Retina (tissue), 1 donor: ENCODE data around the gene JAG1.

Source experiments
- DNase-seq: peaks from one replicate; pipeline ENCODE4 v3.0.0-alpha.2; 2016

The JAG1 gene

DNA sequence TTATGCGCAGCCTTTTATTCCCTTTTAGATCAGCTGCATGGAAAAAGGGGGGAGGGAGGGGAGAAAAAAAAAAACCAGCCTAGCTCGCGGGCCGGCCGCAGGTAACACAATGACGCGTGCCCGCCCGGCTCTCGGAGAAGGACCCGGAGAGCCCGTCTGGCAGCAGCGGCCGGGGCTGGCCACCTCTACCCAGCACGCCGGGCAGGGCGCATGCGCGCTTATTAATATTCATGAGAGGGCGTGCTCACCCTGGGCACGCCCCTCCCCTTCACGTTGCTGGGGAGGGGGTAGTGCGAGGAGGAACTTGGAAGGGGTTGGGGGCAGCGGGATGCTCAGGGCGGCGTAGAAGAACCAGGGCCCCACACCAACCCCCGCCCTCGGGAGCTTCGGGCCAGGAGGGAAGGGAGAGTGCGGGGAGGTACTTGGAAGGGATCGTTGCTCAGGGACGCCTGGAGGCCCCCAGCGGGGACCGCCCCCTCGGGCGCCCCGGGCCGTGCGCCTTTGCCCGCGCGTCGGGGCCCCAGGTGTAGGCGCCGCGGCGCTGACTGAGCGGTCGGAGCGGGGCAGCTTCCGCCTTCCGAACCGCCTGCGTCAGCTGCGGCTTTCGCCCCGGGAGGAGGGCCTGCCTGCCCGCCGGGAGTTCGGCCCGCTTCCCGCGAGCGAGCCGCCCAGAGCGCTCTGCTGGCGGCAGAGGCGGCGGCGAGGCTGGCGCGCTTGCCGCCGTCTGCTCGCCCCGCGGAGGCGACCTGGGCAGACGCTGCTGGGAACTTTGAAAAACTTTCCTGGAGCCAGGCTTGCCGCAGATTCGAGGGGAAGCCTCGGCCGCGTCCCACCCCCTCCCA lies at the start of gene JAG1:
Gene JAG1, minus strand, starts transcription at position 158 of the 842 bp plus-strand sequence. CDS start 469 bp downstream, outside the sequence.
- peak; percentile 97 for DNase-seq

DNA sequence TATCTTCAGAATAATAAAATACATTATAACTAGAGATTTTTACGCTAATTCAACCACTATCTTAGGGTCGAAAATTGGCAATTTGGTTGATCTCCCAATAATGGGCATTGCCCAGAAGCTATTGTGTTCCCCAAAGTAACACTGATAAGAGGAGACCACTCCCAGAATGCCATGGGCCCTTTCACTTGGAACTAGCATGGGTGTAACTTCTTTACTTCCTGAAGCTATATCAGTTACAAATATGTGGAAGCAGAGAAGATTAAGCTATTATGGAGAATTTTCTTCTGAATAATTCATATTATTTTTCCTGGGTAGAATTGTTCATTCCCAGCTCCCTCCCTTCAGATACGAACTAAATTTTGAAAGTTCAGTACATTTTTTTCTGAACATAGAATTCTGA lies 48.2 kb upstream of the JAG1 start:
- no peak for DNase-seq

DNA sequence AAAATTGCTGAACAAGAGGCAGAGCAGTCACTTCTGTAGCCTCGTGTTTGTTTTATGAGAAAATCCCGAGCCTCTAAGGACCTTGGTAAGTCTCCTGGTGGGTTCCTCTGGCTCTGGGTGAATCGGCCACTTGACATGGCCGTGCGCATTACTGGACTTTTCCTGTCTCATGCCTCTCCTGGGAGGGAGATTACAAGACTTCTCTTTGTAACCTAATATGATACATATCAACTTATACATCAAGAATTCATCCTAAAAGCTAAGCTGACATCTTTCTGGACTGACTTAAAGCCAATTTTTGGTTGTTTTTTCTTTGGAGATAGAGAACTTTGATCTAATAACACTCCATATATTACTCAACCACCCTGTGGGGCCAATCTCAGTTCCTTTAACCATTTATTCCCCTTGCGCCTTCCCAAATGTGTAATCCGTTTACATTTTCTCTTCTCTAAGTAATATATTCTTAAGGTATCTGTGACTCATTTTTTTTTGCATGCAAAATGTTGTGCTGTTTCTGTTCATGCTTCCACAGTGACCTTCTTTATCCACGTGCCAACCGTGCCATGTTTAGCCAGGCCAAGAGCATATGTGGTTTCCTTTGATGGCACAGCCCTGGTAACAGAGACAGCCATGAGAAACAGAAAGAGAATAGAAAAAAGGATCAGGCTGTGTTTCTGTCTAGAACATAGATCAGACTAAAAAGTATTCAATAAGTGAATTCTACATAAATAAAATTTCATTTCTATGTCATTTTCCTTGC lies 47.5 kb upstream of the JAG1 start:
- no peak for DNase-seq

DNA sequence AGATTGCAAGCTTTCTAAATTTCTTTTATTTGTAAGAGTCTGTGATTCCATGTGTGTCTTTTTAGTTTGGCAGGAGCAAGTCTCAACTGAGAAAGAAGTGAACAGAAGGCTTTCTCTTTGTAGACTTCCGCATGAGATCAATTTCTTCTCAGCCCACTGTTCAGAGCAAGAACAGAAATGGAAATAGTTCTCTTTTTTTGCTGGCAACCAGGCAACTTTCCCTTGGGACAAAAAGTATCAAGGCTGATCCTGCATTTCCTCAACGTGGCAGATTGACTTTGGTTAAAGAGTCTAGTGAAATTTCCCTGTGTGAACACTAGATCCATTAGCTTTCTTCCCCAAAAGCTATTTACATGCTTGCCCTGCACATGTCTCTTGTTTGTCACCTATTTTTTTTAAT lies 46.8 kb upstream of the JAG1 start:
- DNase-seq, result no peak

DNA sequence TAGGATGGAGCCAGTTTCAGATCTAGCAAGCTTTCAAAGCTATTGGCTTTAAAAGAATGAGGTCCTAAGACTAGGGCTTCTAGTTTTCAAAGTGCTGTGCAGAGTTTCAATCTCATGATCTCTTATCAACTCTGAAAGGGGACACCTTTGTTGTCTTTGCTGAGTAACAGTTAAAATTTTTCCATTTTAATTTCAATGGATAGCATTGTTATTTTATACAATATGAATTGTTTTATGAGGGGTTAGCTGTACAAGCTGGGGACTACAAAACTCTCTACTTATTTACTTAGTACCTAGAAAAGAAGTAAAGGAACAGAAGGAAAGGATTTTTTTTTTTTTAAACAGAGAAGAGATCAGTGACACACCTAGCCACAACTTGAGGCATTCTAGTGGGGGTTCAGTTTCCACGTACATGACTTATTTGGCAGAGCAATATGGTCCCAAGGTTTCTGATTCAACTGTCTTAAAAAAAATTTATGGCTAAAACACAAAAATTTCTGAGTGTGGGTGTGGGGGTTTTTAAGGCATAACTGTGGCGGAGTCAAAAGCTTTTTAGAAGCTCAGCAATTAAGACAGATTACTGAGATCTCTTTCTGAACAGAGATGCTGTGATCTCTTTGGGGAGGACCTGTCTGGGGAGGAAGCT lies 46.1 kb upstream of the JAG1 start:
- no peak for DNase-seq

DNA sequence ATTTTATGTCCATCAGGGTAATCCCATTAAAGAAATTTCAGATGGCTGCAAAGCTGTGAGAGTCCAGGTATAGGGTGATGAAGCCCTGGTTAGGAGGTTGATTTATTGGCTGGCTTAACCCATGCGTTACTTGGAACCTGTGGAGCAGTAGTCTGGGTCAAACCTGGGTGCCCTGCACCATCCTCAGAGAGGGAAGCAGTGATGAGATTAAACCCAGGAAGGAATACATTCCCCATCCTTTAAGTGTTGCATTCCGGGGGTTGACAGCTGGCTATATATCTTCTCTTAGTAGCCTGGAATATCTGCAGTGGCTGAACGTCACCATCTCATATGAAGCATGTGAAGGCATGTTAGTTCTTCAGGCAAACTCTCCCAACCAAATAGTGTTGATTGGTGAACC lies 44.9 kb upstream of the JAG1 start:
- DNase-seq, result no peak

DNA sequence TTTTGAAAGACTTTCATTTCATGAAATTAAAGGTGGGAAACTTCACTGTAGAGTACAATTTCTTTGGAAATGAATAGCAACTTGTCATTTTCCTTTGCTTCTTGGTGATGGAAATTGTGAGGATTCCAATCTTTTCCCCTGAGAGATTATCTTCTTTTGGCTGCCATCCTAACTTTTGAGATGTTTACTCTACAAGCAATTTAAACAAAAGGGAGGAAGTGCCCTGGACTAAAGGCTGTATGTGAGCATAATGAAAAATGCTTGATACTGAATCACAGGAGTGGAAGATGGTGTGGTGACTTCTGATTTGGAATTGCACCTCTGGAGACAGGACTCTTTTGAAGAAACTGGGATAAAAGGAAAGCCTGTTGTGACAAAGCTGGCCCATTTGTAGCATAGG lies 43.1 kb upstream of the JAG1 start:
- DNase-seq, result no peak

DNA sequence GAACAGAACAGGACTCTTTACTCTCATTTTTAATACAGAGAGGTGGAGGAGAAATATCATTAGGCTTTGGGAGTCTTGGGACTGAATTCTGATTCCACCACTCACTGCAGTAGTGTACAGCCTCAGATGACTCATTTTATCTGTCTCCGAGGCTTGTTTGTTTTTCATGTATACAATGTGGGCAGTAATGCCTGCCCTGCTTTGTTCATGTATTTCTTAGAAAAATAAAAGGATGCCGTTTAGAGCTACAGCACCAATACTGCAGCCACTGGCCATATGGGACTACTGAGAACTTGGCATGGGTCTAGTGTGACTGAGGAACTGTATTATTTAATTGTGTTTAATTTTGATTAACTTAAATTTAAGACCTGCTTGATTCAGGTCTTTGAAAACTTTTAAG lies 41.2 kb upstream of the JAG1 start:
- DNase-seq, result no peak

DNA sequence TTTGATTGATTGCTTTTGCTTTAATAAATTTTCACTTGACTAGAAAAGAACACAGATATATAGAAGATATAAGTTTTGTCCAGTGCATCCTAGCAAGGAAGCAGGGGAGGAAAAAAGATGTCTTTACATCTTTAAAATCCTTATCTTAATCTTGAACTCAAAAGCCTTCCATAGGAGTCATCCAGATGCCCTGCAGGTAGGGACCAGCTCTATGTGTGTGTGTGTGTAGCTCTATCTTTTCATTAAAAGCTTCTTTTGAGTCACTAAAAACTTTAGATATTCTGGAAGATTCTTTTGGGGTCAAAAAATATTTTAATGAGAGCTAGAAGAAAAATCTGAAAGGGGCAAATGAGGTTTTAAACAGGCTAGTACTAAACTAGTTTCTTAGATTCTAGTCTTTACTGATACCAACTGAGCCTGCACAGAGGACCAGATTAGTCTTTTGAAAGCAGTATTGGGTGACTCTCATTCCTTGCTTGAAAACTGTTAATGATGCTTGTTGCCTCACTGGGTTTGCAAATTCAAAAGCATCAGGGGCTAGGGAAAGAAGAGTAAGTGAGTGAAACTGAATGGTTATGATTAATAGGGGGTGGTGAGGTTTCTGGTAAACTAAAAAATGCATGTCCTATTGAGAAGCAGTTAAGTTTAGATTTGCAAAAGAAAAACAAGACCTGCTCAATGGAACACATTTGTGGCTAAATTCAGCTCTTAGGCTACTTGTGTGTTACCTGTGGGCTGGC lies 40.6 kb upstream of the JAG1 start:
- DNase-seq, result no peak

DNA sequence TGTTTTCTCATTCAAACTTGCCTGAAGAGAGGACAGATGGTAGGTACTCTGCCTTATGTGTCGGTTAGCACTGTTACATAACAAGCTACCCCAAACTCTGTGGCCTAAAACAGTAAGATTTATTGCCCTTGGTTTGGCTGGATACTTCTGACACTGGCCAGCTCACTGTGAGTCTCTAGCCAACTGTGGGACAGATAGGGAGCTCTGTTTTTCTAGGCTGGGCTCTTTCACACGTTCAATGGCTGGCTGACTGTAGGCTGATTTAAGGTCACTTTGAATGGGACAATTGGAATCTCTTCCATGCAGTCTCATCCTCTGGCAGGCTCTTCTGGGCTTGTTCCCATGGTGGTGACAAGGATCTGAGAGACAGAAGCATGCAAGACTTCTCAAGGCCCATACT lies 39.4 kb upstream of the JAG1 start:
- no peak for DNase-seq

DNA sequence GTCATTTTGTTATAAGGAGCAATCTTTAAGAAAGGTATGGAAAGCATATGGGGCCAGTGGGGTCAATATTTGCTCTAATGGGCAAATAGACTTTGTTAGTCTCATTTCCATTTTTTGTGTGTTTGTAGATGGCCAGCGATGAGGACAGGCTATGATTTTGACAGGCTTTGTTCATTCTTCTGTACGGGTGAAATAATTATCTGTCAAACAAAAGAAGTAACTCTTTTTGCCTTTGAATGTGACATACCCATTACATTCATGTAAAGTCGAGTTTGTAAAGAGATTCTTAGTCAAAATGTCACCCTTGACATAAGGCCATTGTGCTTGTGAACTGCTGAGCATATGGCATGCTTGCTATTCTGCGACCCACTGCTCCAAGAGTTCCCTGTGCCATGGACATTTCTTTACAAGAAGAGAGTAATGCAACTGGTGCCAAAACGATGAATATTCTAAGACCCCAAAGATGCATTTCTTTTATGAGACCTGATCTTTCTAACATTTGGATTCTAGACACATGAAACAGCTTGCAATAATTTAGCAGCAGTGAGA lies 38.2 kb upstream of the JAG1 start:
- no peak for DNase-seq

DNA sequence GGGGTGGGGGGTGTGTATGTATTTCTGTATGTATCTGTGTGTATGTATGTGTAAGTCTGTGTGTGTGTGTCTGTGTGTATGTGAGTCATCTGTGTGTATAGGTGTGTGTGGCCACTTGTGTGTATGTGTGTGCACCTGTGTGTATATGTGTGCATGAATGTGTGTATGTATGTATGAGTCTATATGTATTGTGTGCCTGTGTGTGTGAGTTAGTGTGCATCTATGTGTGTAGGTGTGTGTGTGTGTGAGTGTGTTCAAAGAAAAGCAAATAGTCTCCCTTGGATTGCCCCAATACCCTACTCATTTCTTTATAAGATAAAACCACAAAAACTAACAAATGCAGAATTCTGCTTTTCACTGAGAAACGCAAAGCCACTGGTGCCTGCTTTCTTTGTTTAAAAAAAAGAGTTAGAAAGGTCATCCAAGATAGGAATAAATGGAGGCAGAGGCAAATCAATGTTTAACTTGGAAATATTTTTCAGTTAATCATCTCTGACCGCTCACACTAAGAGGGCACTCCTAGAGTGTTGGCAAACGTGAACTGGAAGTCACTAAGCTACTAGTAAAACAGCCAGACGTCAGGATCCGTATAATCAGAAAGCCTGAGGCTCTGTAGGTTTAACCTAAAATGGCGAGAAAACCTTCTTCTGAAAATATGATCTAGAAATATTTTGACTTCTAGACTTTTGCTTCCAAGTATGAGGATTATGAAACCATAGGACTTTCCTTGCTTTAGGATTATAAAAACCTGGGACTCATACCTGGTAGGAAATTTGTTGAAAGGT lies 37.4 kb upstream of the JAG1 start:
- no peak for DNase-seq

DNA sequence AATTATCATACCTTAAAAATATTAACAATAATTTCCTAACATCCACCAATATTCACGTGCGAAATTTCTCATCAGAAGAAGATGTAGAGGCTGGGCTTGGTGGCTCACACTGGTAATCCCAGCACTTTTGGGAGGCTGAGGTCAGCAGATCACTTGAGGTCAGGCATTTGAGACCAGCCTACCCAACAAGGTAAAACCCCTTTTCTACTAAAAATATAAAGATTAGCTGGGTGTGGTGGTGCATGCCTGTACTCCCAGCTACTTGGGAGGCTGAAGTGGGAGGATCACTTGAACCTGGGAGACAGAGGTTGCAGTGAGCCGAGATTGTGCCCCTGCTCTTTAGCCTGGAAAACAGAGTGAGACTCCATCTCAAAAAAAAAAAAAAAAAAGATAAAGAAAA lies 36.1 kb upstream of the JAG1 start:
- DNase-seq, result no peak

DNA sequence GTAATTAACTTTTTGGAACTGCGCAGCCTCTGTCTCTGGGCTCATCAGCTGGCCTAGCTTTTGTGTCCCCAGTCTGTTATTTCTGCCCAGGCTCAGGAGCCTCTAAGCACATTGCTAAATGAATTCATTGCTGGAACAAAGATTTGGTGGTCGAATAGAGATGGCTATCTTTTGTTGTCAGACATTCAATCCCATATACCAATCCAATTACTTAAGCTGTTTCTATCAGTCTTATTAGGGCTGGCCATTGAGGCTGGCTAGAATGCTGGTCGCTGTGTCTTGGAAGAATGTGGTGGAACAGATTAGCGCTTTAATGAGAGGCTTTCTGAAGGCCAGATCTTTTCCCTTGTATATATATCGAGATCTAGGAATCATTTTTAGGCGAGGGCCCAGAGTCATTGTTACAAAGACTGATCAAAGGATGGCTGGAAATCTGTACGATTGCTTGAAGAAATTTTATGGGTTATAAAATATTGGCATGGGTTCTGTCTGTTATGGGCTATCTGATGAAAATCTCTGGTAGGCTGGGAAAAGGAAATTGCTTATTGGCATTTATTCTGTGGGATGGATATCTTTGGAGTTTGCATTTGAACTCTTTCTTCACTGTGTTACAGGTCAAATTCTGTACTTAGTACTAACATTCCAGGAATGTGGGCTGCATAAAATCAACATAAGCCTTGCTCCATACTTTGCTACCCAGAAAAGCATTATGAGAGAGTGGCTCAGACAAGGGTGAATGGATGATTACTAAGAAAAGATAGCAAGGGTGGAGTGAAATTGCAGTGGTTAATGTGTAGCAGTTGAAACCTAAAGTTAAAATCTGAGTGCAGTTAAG lies 34.8 kb upstream of the JAG1 start:
- DNase-seq, result peak; percentile 23

DNA sequence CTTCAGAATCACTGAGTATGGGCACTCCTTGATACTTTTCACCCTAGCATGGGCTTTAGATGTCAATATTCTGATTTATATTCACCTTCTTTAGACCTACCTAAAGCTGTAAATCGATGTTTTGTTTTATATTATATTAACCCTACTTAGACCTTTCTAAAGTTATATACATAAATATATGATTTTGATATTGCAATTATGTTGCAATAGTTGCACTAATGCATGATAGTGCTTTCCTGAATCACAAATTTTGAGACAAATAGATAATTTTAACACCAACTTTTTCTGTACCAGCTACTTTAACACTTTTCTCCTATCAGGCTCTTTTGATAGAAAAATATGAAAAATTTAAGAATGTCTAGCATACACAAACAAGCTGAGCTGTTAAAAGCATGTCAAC lies 34.0 kb upstream of the JAG1 start:
- DNase-seq, result no peak

DNA sequence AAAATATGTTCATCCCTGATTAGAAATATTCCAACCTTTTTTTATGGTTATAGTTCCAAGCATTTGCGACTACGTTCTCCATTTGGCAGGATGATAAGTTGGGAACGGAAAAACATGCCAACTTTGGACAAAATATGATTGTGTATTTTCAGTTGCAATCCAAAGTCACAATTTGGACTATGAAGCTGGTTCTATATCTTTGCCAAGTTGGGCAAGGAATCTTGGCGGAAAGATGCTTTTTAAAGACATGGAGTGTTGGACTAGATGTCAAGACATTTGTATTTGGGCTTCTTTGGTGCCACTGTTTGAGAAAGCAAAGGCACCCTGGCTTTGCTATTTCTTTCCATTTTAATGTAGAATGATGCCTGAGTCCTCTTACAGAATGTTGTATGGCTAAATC lies 33.3 kb upstream of the JAG1 start:
- DNase-seq, result no peak

DNA sequence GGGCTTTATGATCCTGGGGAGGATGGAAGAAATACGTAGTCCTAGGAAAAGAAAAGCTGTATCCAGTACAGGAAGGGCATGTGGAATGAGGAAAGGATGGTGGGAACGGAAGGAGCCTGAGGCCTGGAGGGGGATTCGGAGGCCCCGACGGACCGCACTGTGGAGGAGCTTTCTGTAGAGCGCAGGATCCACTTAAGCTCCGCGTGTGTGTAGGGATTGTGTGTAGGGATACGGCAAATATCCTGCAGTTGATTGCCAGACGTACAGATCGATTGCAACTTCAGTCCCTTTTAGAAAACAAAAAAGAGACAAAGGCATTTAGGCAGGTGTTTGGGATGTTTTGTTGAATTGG lies 32.6 kb upstream of the JAG1 start:
- DNase-seq, result no peak

DNA sequence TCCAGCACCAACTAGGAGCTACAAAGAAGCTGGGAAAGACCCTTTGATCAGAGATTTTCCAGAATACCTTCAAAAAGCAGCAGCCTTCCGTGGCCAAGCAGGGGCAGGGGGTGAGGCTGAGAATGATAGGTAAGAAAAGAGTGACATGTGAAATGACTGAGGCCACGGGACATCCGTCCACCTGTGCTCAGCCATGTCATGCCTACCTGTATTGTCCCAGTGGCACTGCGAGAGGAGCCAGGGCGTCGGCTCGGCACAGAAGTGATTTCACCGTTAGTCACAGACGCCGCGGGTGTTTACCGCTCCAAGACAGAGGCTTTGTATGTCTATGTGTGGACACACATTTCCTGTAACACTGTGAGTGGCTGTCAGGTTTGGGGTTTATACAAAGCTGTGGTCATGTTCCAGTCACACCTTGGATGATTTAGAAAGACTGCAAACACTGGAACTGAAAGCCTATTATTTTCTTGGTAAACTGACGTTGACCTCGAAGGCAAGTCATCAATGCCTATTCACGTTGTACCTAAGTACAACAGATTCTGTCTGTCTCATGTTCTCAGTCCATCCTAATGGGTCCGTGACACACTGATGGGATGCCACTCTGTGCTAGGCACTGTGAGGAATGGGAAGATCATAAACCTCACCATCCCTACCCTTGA lies 32.1 kb upstream of the JAG1 start:
- no peak for DNase-seq

DNA sequence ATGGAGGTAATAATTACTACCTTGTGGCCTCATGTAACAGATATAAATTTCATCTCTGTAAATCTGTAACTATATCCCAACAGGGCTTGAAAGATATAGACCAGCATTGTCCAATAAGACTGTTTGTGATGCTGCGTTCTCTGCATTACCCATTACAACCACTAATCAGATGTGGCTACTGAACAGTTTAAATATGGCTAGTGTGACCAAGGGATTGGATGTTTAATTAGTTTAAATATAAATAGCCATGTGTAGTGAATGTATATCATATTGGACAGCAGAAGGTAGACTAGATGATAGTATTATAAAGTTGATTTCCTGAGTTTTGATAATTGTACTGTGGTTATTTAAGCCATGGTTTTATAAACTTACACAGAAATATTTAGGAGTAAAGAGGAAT lies 27.8 kb upstream of the JAG1 start:
- no peak for DNase-seq

DNA sequence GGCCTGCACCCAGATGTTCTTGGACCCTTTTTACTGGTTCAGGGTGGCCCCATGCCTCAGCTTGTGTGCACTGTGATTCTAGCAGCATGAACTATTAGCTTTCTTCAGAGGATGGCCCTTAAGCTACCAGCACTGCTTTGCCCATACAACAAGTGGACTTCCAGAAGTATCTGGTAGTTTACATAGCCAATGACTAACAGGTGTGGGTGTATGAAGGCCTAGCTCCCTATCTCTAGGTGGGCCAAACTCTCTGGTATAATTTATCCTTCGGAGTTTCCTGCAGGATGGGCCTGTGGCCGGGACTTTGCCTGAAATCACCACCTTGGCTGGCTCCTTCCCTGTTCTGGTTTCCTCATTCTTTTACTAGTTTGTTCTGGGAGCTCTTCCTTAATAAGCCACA lies 26.1 kb upstream of the JAG1 start:
- no peak for DNase-seq

DNA sequence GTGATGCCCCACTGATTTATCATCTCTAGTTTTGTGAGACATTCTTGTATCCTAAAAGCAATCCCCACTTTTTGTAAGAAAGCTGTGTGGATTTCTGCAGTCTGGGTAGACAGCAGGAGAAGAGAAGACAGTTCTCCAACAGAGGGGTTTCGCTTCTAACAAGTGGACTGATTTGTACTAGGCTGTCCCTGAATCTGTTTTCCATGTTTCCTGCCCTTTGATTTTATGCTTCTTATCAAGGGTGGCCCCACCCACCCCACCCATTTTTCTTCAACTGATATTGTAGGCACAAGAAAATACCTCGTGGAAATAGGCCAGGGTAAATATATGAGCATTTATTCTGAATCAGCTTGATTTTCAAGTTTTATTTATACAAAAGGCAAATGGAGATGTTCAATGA lies 25.7 kb upstream of the JAG1 start:
- DNase-seq, result no peak
